Activated CD8-positive, alpha-beta T cell treated with anti-CD3 and anti-CD28 coated beads for 36 hours (primary cell): ENCODE results near the gene INO80. TPM values are rescaled to one million over a fixed set of nuclear protein-coding genes. Genes with fewer than 3 reads are reported as not detected.

Experiments
- ATAC-seq: fragments of 200-7000 bp; cut with Tn5 transposase; one replicate; pipeline ENCODE4 v1.10.0; 2021; ENCODE audit warnings: mild to moderate bottlenecking, moderate library complexity
- CTCF ChIA-PET: fragments of 350-600 bp; sonication (Branson Sonifier 250); formaldehyde crosslinking; loops from one replicate; lab custom pipeline; 2021; ENCODE audit warnings: antibody characterized with exemption; lab: Charles Lee
- POLR2A ChIA-PET: fragments of 350-600 bp; sonication (Branson Sonifier 250); formaldehyde crosslinking; loops from one replicate; lab custom pipeline; 2021; ENCODE audit warnings: antibody characterized with exemption; lab: Charles Lee
- DNase-seq: peaks from one replicate; pipeline ENCODE4 v3.0.0-alpha.2; 2020
- H3K27ac Mint-ChIP-seq: one replicate; pipeline ENCODE4 v1.8.0; 2021; ENCODE audit warnings: mild to moderate bottlenecking, mixed read lengths
- H3K27me3 Mint-ChIP-seq: one replicate; pipeline ENCODE4 v1.8.0; 2021; ENCODE audit warnings: mixed read lengths
- H3K36me3 Mint-ChIP-seq: one replicate; pipeline ENCODE4 v1.8.0; 2021; ENCODE audit warnings: low read depth, mixed read lengths
- H3K4me1 Mint-ChIP-seq: one replicate; pipeline ENCODE4 v1.8.0; 2021; ENCODE audit warnings: low read depth, mixed read lengths
- H3K4me3 Mint-ChIP-seq: one replicate; pipeline ENCODE4 v1.8.0; 2021; ENCODE audit warnings: mild to moderate bottlenecking, moderate library complexity, mixed read lengths
- H3K9me3 Mint-ChIP-seq: one replicate; pipeline ENCODE4 v1.8.0; 2021; ENCODE audit warnings: mixed read lengths
- CTCF ChIP-seq: fragments of 200-600 bp; IDR thresholded peaks from one replicate; pipeline ENCODE4 v1.8.0; 2022; ENCODE audit warnings: antibody characterized with exemption, mild to moderate bottlenecking
- intact Hi-C: fragments of 100-400 bp; cut with micrococcal nuclease; formaldehyde crosslinking; loops from one replicate; pipeline ENCODE4 v1.10.0; 2022
- total RNA-seq, 2 experiments: library from RNA; stranded (reverse); gene quantifications; one replicate each; pipeline ENCODE4 v1.2.3, GENCODE V29; 2021

Gene INO80
- total RNA-seq, 2 experiments from 2014 or later, result 19.1 to 20.2 TPM

GRCh38 chr15:41017066-41017735 is 98.9 kb downstream of the INO80 start:
- Mint-ChIP-seq H3K4me1 (peaks cover 3% of the 10 kb centered on the region), H3K4me3 (no peak overlapping the region), H3K27me3 (no peaks in the 10 kb centered on the region), H3K27ac (peak overlapping the region; percentile 12), H3K36me3 (peaks cover 27% of the 10 kb centered on the region), H3K9me3 (no peaks in the 10 kb centered on the region)
- POLR2A ChIA-PET, result no interaction called here
- DNase-seq (no peak), ATAC-seq (no peak)
- intact Hi-C loops, result no loop called here
- TF ChIP-seq CTCF, result no peak
- CTCF ChIA-PET, result interaction anchor here (1.1 to 9.5 kb wide), 4 partner anchors 75 to 168 kb away, joined by 3 to 126 read pairs (median 10); no protein-coding TSS in a partner anchor

- Mint-ChIP-seq H3K4me1 (peaks cover 5% of the 10 kb centered on the region), H3K4me3 (no peak overlapping the region), H3K27ac (no peak overlapping the region), H3K27me3 (no peaks in the 10 kb centered on the region), H3K36me3 (peaks cover 21% of the 10 kb centered on the region), H3K9me3 (no peaks in the 10 kb centered on the region)
- intact Hi-C loops, result no loop called here
- POLR2A ChIA-PET, result interaction anchor here (0.8 to 1.2 kb wide), 2 partner anchors 22 to 107 kb away, joined by 3 to 4 read pairs; no protein-coding TSS in a partner anchor
- CTCF ChIA-PET, result interaction anchor here (1.1 to 1.4 kb wide), 3 partner anchors 108 to 172 kb away, joined by 4 to 5 read pairs (median 5); no protein-coding TSS in a partner anchor
- ATAC-seq (no peak), DNase-seq (no peak)
- TF ChIP-seq CTCF, result no peak
Observed at GRCh38 chr15:41013691-41014414, 102.2 kb downstream of the INO80 start.

DNA sequence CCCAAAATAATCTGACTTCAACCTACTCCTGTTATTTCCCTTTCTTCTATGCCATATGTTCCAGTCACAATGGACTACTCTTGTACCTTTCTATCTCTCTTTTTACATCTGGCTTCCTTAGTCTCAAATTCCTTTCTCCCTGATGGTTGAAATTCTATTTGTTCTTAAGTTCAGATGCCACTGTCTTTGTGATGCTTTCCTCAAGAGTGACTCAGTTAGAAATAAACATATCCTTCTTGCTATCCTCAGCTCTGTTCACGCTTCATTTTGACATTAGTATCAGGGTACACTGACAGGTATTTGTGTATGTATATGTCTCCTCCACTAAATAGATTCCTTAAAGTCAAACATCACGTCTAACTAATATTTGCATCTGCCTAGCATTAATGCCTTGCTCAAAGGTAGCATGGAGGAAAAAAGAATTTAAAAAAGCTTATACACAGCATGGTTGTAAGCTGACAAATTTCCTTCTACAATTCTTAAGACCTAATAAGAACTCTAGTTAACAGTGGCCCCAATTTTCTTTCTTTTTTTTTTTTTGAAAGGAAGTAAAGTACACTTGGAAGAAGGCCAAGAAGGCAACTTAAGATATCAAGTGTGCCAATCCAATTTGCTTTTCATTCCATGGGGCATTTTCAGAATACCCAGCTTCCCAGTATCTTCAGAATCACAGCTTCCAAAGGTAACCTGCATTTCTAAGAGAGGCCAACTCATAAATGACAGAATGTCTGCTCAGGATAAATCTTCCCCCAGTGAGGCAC is 104.8 kb downstream of the INO80 start:
- H3K9me3 Mint-ChIP-seq, result no peaks in the 10 kb centered on the region
- peaks cover 24% of the 10 kb centered on the region for H3K36me3 Mint-ChIP-seq
- H3K27ac Mint-ChIP-seq, result no peak overlapping the region
- ATAC-seq (no peak), DNase-seq (no peak)
- TF ChIP-seq CTCF, result no peak
- intact Hi-C loops, result no loop called here
- ChIA-PET CTCF (interaction anchor here (1.1 to 1.7 kb wide), 4 partner anchors 34 to 117 kb away, joined by 3 to 5 read pairs (median 3); partner anchors contain the start of gene VPS18), POLR2A (interaction anchor here (0.6 kb wide), 1 partner anchor 14 kb away, joined by 3 read pairs; no protein-coding TSS in a partner anchor)
- peaks cover 5% of the 10 kb centered on the region for H3K4me1 Mint-ChIP-seq
- H3K4me3 Mint-ChIP-seq, result no peak overlapping the region
- H3K27me3 Mint-ChIP-seq, result no peaks in the 10 kb centered on the region

- CTCF ChIA-PET, result no interaction called here
- TF ChIP-seq CTCF, result no peak
- Mint-ChIP-seq H3K36me3 (peaks cover 28% of the 10 kb centered on the region), H3K4me1 (peaks cover 5% of the 10 kb centered on the region), H3K27ac (no peak overlapping the region), H3K27me3 (no peaks in the 10 kb centered on the region), H3K4me3 (no peak overlapping the region), H3K9me3 (no peaks in the 10 kb centered on the region)
- POLR2A ChIA-PET, result no interaction called here
- intact Hi-C loops, result no loop called here
- ATAC-seq (no peak), DNase-seq (no peak)
Observed at GRCh38 chr15:41010345-41010744, 105.7 kb downstream of the INO80 start.
